GM20000 (cell line): ENCODE results near the gene KLK6.

Source experiments
- DNase-seq: peaks from one replicate; pipeline ENCODE4 v3.0.0; 2012; ENCODE audit warnings: low spot score
- TF ChIP-seq, protein P1 (sequence below): IDR thresholded peaks from 2 replicates; pipeline ENCODE4 v1.5.1; 2012; ENCODE audit warnings: mild to moderate bottlenecking, control low read depth; ENCODE audit errors: extremely low read depth, missing control alignments

The KLK6 gene

DNA sequence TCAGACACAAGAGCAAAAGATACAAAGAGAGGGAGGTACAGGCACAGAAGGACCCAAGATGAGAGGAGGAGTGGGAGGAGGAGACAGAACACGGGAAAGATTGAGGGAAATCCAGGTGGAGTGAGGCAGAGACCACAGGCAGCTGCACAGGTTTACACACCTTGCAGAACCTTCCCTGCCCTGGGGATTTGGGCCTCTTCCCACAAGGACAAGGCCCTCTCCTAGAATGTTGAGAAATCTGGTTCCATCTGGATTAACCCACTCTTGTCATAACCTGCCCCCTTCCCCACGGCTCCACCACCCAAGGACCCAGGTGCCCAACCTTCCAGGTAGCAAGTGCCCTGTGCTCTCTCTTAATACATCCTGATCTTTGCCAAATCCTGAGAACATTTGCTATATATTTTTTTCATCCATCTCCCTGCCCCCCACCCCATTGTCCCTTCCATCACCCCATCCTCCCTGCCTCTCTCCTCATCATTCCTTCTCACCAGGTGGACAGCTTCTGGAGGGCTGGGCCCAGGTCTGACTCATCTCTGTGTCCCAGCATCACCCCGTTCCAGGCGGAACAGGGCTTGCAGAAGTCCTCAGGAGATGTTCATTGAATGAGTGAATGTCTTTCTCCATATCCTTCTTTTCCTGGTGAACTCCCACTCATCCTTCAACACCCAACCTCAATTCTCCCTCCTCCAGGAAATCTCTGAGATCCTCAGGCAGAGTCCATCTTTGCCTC, 40.8 kb upstream of the KLK6 start:
- no peak for DNase-seq
- TF ChIP-seq, protein P1, sequence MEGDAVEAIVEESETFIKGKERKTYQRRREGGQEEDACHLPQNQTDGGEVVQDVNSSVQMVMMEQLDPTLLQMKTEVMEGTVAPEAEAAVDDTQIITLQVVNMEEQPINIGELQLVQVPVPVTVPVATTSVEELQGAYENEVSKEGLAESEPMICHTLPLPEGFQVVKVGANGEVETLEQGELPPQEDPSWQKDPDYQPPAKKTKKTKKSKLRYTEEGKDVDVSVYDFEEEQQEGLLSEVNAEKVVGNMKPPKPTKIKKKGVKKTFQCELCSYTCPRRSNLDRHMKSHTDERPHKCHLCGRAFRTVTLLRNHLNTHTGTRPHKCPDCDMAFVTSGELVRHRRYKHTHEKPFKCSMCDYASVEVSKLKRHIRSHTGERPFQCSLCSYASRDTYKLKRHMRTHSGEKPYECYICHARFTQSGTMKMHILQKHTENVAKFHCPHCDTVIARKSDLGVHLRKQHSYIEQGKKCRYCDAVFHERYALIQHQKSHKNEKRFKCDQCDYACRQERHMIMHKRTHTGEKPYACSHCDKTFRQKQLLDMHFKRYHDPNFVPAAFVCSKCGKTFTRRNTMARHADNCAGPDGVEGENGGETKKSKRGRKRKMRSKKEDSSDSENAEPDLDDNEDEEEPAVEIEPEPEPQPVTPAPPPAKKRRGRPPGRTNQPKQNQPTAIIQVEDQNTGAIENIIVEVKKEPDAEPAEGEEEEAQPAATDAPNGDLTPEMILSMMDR = no peak

DNA sequence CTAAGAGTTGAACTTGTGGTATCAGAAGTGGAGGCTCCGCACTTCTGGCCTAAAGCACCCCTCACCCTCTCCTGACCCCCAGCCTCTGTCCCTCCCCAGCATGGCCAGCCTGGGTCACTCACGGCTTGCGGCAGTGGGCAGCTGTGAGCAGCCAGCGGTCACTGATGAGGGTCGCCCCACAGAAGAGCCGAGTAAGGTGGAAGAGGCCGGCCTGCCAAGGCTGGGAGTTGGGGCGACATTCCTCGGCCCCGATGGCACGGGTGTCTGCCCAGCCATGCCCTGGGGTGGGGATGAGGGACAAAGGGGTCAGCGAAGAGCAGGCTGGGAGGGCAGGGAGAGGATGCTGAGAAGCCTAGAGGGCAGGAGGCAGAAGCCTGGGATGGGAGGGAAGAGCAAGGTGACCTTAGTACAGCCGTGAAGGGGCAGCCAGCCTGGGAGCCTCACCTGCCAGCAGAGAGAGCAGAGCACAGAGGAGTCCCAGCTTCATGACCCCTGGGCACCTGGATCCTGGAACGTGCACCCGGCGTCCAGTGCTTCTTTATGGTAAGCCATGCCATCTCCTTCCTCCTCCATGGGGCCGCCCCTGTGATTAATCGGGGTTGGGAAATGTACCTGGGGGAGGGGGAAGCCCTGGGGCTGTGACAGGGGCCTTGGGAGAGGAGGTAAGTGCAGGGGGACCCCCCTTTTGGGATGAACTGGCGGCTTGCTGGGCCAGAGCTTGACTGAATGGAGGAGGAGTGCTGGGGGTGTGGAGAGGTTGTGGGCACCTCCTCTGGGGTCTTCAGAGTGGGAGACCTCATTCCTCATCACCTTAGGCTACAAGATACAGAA, 39.9 kb upstream of the KLK6 start:
- no peak for DNase-seq
- TF ChIP-seq, protein P1 = no peak

DNA sequence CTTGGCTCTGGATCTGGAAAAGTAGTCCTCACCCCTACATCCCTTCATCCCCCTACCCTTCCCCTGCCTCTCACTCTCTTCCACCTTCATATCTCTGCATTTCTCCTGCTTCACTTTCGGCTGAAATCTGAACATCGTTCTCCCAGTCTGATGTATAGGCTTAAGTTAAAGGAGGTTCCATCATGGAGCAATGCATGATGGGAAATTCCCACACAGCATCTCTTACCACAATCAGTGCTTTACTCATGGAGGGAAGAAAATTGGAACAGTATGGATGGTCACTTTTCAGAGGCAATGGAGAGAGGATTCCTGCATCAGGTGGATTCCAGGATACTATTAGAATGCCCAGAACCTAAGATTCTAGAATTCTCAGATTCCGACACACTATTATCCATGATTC, 38.1 kb upstream of the KLK6 start:
- no peak for DNase-seq
- TF ChIP-seq, protein P1 = no peak

DNA sequence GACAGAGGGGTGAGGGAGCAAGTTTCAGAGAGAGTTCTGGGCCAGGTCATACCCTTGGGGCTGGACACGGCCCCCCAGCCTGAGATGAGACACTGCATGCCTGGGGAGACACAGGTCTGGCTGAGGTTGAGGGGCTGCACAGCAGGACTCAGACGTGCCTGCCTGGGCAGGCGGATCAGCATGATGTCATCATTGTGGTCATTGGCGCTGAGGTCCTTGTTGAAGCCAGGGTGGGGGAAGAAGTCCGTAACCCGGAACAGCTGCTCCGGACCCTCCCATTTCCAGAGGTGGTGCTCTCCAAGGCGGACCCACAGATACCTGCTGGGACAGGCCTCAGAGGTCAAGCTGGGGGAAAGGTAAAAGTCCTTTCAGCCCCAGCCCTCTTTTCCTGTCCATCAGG, 37.0 kb upstream of the KLK6 start:
- DNase-seq = no peak
- TF ChIP-seq, protein P1 = no peak

DNA sequence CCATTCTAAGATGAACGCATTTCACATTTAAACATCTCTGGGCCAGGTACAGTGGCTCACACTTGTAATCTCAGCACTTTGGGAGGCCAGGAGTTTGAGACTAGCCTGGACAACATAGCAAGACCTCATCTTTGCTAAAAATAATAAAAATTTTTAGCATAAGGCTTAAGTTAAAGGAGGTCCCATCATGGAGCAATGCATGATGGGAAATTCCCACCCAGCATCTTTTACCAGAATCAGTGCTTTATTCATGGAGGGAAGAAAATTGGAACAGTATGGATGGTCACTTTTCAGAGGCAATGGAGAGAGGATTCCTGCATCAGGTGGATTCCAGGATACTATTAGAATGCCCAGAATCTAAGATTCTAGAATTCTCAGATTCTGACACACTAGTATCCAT, 35.9 kb upstream of the KLK6 start:
- no peak for DNase-seq
- TF ChIP-seq, protein P1 = no peak

DNA sequence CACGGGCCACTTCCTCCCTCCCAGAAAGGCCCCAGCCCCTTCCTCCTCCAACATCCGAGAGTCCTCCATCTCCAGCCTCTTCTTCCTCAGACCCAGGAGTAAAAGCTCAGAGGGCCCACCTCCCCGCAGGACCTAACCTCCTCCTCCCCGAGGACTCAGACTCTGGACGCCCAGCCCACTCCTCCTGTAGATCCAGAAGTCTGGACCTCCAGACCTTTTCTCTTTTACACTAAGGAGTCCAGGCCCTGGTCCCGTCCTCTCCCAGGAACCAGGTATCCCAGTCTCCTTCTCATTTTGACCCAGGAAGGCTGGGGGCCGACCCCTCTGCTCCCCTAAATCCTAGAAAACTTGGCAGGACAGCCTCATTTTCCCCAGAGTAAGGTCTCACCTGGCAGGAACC, 33.9 kb upstream of the KLK6 start:
- DNase-seq = no peak
- TF ChIP-seq, protein P1 = no peak
